ENCODE data around the gene FREM2.

The FREM2 gene

GRCh38 chr13:38688674-38689073 is 1.8 kb downstream of the FREM2 start:
- no peak for DNase-seq

GRCh38 chr13:38690231-38690630 is 3.4 kb downstream of the FREM2 start:
- DNase-seq: no peak

- no peak for DNase-seq
These were observed 6.3 kb downstream of the FREM2 start for GRCh38 chr13:38693168-38693567.

GRCh38 chr13:38693641-38694040 is 6.8 kb downstream of the FREM2 start:
- no peak for DNase-seq

GRCh38 chr13:38697197-38697596 is 10.3 kb downstream of the FREM2 start:
- no peak for DNase-seq

GRCh38 chr13:38697628-38698333 is 10.9 kb downstream of the FREM2 start:
- DNase-seq: no peak

GRCh38 chr13:38700051-38700450 is 13.2 kb downstream of the FREM2 start:
- DNase-seq: no peak

GRCh38 chr13:38702669-38703068 is 15.8 kb downstream of the FREM2 start:
- DNase-seq: no peak

GRCh38 chr13:38703255-38703654 is 16.4 kb downstream of the FREM2 start:
- no peak for DNase-seq

- DNase-seq: no peak
These were observed 18.5 kb downstream of the FREM2 start for GRCh38 chr13:38705365-38705764.

GRCh38 chr13:38707460-38707859 is 20.6 kb downstream of the FREM2 start:
- no peak for DNase-seq

- DNase-seq: no peak
These were observed 26.2 kb downstream of the FREM2 start for GRCh38 chr13:38713046-38713445.

- no peak for DNase-seq
These were observed 31.5 kb downstream of the FREM2 start for GRCh38 chr13:38718374-38718773.

- no peak for DNase-seq
These were observed 43.5 kb downstream of the FREM2 start for GRCh38 chr13:38730332-38730731.

- DNase-seq: no peak
These were observed 46.3 kb downstream of the FREM2 start for GRCh38 chr13:38733146-38733545.

- no peak for DNase-seq
These were observed 49.0 kb downstream of the FREM2 start for GRCh38 chr13:38735665-38736440.

GRCh38 chr13:38743466-38743865 is 56.6 kb downstream of the FREM2 start:
- DNase-seq: no peak

- no peak for DNase-seq
These were observed 65.8 kb downstream of the FREM2 start for GRCh38 chr13:38752686-38753085.

- no peak for DNase-seq
These were observed 67.0 kb downstream of the FREM2 start for GRCh38 chr13:38753878-38754277.

GRCh38 chr13:38755793-38756192 is 68.9 kb downstream of the FREM2 start:
- DNase-seq: no peak

- DNase-seq: no peak
These were observed 71.4 kb downstream of the FREM2 start for GRCh38 chr13:38758277-38758676.

GRCh38 chr13:38759390-38759789 is 72.5 kb downstream of the FREM2 start:
- DNase-seq: no peak

- DNase-seq: no peak
These were observed 76.8 kb downstream of the FREM2 start for GRCh38 chr13:38763446-38764381.
